AG09319 (cell line): ENCODE results near the gene PTPRD.
"Not testable (repeated sequence)": the region's sequence is repeated elsewhere in the genome, so short reads cannot be mapped to it uniquely, and the experiment has no call there.

Source experiments
- DNase-seq: peaks from one replicate; pipeline ENCODE4 v3.0.0-alpha.2; 2010; ENCODE audit warnings: low read depth; ENCODE audit errors: extremely low read depth
- CTCF ChIP-seq: IDR thresholded peaks from 2 replicates; pipeline ENCODE4 v1.5.1; 2011; ENCODE audit warnings: low read depth, mild to moderate bottlenecking, inconsistent platforms, low read length, moderate library complexity

Gene PTPRD

GRCh38 chr9:10488937-10489336 lies 123.9 kb downstream of the PTPRD start:
- no peak for TF ChIP-seq CTCF
- no peak for DNase-seq

GRCh38 chr9:10479172-10479571 lies 133.6 kb downstream of the PTPRD start:
- no peak for DNase-seq
- TF ChIP-seq CTCF = no peak

GRCh38 chr9:10449201-10449617 lies 163.6 kb downstream of the PTPRD start:
- DNase-seq = not testable (repeated sequence)

- no peak for TF ChIP-seq CTCF
These were observed 165.8 kb downstream of the PTPRD start for GRCh38 chr9:10447036-10447435.

GRCh38 chr9:10443868-10444204 lies 169.0 kb downstream of the PTPRD start:
- no peak for DNase-seq
- no peak for TF ChIP-seq CTCF

More at GRCh38 chr9:10447036-10447435, 165.8 kb downstream of the PTPRD start:
- DNase-seq = no peak

- TF ChIP-seq CTCF = no peak
These were observed 169.5 kb downstream of the PTPRD start for GRCh38 chr9:10443181-10443867.

GRCh38 chr9:10438955-10439354 lies 173.8 kb downstream of the PTPRD start:
- no peak for DNase-seq
- TF ChIP-seq CTCF = no peak

More at GRCh38 chr9:10443181-10443867, 169.5 kb downstream of the PTPRD start:
- no peak for DNase-seq

- DNase-seq = no peak
- TF ChIP-seq CTCF = no peak
These were observed 176.0 kb downstream of the PTPRD start for GRCh38 chr9:10436756-10437155.
